ENCODE data around the gene KLF13.

The KLF13 gene

GRCh38 chr15:31300981-31301672, 25.5 kb upstream of the KLF13 start:
- DNase-seq = no peak

- no peak for DNase-seq
Measured at GRCh38 chr15:31301673-31301990, 25.0 kb upstream of the KLF13 start.

GRCh38 chr15:31302029-31302657, 24.5 kb upstream of the KLF13 start:
- no peak for DNase-seq

GRCh38 chr15:31302778-31303725, 23.6 kb upstream of the KLF13 start:
- DNase-seq = no peak

- DNase-seq = no peak
Measured at GRCh38 chr15:31303726-31304648, 22.6 kb upstream of the KLF13 start.

DNA sequence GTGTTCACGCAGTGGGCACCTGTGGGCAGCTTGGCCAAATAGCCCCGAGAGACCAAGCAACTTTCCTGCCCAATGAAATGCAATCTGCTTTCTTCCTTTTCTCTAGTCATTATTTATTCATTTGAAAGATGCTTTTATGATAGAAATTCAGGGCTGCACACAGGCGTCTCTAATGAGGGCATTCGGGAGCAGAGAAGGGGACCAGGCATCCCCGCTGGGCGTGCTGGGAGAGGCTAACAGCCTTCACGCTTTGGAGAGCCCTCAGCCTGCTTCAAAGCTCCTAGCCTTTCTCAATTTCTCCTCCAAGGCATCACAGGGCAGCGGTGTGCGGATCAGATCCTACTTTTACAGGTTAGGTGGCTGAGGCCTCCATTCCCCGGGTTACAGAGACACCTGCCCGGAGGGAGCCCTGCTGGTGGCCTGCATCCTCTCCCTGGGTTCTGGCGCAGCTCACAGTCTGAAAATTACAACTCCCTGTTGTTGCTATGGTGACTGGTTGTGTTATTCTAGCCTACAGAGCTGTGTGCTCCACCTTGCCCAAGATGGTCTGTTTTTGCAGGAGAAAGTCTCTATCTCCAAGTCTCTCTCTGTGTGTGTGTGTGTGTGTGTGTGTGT, 21.8 kb upstream of the KLF13 start:
- no peak for DNase-seq

DNA sequence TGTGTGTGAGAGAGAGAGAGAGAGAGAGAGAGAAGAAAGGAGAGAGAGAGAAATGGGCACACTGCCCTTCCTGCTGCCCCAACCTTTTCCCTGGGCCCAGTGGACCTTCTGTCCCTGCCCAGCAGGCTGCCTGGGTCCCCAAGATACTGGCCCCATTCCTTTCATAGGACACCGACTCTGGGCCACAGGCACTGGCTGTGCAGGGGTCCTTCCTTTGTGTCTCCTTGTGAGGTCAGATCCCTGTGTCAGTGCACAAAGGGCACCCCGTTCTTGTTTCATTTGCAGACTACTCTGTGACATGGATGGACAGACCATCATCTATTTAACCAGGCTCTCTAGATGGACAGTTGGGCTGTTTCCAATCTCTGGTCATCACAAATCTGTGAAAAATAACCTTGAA, 21.3 kb upstream of the KLF13 start:
- no peak for DNase-seq

DNA sequence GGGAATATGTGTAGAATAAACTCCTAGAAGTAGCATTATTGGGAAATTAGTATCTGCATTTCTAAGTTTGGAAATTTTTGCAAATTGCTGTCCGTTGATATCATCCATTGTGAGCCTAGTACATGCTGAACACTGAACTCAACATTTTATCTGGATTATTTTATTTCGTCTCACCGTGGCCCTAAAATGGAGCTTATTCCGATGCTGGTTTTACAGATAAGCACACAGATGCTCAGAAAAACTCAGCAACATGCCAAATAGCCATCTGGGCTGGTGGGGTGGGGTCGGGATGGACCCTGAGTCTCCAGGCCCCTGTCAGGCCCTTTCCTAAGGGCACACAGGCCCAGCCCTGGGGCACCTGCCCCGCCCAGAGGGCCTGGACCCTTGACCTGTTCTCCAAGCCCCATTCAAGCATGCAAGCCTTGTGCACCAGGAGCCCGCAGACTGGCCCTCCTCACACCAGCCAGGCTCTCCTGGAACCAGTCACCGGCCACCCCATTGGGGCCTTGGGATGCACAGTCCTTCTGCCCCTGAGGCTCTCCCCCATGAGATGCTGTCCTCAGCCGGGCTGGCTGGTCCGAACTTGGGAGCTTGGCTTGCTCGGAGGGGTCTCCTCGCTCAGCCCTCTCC, 20.7 kb upstream of the KLF13 start:
- DNase-seq = no peak

DNA sequence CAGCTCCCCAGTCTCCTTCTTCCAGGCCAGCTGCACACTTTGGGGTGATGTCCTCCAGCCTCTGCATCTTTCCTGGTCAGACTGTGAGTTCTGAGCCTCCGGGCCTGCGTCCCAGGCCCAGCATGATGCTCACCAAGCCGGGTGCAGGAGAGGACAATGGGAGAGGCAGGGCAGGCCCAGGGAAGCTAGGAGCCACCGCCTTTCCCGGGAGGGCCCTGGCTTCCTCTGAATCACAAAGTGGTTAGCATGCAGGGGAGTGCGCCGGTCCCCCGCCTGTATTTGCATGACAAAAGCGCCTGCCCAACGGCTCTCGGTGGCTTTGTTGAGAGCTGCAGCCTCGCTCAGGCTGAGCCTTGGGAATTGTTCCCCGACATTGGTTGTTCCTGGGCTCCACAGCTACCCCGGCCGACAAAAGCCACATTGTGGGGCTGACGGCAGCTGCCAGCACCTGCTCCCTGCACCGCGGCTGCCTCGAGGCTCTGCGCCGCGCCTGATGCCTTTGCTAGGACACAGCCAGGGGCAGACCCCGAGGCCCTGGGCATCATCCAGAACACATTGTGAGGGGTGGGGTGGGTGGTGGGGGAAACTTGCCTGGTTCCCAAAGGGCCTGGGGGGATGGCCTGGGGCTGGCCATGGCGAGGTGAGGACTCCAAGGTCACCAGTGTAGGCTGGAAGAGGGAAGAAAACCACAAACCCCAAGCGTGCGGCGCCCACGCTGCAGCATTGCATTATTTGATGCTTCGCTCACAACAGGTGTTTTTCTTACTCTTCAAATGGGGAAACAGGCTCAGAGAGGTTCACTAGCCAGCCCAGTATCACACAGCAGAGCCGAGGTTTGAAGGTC, 20.0 kb upstream of the KLF13 start:
- DNase-seq = no peak

DNA sequence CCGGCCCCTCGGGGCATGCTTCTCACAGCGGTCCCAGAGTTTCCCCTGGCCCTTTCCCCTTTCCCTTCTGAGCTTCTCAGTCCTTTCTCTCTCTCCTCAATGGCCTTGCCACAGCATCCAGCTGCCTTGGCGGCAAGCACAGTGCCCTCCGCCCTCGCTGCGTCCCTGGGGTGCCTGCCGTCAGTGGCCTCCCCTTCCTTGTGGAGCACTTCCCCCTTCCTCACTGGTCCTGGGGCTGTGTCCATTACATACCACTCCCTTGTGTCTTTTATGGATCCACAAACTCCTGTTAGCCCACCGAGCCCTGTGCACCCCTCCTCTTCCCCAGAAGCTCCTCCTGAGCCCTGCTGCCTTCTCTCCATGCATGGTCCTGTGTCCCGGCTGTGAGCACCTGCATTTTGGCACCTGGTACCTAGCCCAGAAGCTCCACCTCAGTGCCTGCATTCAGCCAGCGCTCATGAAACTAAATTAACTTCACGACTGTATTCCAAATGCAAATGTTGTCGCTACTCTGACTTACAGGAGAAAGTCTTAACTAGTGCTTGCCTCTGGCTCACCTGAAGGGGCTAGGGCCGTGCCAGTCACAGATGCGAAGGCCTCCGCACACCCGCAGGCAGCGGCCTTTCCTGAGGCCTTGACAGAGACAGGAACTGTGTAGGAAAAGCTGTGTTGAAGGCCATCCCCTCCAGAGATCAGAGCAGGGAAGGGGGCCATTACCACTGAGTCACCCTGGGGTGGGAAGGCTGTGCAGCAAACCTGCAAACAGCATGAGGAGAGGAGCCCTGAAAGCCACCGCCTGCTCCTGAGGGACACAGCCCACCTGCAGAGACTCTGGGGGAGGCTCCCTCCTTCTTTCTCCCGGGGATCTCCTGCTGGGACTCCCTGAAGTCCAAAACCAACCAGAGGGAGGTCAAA, 19.1 kb upstream of the KLF13 start:
- DNase-seq = no peak

- no peak for DNase-seq
Measured at GRCh38 chr15:31308185-31308639, 18.4 kb upstream of the KLF13 start.

- no peak for DNase-seq
Measured at GRCh38 chr15:31309893-31310606, 16.6 kb upstream of the KLF13 start.

DNA sequence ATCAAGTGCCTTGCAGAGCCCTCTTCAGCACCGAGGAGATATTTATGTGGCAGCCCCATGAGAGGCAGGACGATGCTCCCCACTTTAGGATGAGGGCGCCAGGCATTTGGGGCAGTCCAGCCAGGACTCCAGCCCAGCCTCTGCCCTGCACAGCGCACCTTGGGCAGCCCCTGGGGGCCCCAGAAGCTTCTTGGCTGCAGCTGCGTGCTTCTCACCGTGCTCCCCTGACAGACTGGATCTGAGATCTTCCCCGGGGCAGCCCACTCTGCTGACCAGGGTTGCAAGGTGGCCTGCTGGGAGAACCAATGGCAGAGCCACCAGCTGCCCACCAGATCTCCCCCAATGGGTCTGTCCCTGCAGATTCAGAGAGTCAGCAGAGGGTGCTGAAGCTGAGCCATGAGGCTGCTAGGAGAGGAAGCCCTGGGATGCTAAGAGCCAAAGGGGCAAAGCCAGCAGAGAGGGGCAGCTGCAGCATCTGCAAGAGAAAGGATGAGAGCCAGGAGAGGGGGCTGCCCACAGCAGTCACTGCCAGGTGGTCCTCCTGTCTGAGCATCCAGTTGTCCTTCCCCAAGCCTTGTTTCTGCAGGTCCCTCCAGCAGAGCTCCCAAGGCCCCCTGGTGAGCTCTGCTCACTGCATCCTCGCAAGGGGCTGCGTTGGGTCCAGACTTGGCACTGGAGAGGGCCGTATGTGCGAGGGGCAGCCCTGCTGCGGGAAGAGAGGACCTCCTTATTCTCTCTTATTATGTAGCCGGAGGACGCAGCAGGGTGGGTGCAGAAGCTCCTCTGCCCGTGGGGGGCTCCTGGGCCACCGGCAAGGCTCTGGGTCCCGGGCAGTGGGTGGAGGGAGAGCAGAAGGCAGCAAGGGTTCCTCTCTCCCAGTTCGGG, 14.7 kb upstream of the KLF13 start:
- DNase-seq = no peak

DNA sequence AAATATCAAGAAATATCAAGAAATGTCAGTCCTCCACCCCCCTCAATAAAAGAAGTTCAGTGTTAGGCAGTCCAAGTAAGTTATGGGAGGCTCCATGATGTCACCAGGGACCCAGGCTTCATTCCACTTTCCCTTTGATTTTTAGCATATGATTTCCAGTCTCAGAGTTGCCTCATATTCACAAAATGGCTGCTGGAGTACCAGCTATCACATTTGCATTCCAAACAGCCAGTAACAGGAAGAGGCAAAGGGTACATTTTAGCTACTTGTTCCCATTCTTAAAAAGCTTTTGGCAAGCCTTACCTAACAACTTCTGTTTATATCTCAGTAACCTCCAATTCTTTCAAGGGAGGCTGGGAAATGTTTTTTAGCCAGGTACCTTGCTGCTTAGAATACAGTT, 13.4 kb upstream of the KLF13 start:
- DNase-seq = no peak

GRCh38 chr15:31314380-31314779, 12.3 kb upstream of the KLF13 start:
- no peak for DNase-seq

GRCh38 chr15:31316135-31316795, 10.4 kb upstream of the KLF13 start:
- no peak for DNase-seq

DNA sequence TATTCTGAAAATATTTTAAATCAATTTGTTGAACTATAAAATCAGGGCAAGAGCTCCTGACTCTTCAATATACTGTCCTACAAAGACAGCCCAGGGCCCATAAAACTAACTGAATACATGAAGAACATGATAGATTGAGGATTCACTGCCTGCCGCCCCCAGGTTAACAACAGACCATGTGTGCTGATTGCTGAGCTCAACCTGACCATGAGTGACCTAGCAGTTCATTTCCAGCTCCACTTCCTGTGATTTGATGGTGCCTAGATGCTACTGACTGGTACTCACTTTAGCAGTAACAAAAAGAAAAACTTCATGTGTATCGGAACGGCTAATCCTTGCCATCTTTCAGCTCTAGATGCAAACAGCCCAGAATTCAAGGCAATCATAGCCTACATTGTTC, 9.6 kb upstream of the KLF13 start:
- DNase-seq = no peak

Measured in AML-193 (cell line).